ENCODE results near the gene ZNF398. TPM values are rescaled to one million over a fixed set of nuclear protein-coding genes. Genes with fewer than 3 reads are reported as not detected.
"Not testable (repeated sequence)": the region's sequence is repeated elsewhere in the genome, so short reads cannot be mapped to it uniquely, and the experiment has no call there.

The ZNF398 gene, protein sequence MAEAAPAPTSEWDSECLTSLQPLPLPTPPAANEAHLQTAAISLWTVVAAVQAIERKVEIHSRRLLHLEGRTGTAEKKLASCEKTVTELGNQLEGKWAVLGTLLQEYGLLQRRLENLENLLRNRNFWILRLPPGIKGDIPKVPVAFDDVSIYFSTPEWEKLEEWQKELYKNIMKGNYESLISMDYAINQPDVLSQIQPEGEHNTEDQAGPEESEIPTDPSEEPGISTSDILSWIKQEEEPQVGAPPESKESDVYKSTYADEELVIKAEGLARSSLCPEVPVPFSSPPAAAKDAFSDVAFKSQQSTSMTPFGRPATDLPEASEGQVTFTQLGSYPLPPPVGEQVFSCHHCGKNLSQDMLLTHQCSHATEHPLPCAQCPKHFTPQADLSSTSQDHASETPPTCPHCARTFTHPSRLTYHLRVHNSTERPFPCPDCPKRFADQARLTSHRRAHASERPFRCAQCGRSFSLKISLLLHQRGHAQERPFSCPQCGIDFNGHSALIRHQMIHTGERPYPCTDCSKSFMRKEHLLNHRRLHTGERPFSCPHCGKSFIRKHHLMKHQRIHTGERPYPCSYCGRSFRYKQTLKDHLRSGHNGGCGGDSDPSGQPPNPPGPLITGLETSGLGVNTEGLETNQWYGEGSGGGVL
- total RNA-seq, result 5.0 and 7.2 TPM in 2 replicates

DNA sequence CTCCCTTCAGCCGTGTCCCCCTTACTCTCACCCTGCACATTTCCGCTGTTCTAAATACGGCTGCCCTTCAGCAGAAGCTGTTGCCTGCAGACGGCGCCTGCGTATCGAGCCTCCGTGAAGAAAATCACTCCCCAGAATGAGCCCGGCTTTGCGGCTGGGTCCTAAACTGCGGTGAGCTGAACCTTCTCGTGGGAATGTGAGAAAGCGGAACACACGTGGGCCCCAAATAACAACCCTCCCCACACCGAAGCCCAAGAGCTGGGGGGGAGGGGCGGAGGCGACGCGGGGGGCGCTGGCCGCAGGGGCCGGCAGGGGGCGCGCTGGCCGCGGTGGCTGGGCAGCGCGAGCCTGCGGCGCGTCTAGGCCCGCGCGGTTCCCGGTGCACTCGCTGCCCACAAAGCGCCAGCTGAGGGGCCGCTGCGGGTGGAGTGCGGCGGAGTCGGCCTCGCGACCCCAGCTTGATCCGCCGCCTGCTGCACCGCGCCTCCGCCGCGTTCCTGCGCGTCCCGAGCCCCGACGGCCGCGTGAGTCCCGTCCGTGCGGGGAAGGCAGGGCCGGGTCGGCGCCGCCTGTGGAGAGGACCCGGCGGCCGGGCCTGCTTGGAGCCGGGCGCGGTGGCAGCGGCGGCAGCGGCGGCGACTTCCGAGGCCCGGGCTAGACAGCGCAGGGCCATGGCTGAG, at the start of gene ZNF398:
TSS of gene ZNF398 (plus strand) at position 382 of the 680 bp plus-strand sequence. CDS start at position 672, 290 bp downstream.
- DNase-seq (ENCODE audit: low read depth in 2 of 2), result peak; percentile 53 to 87

DNA sequence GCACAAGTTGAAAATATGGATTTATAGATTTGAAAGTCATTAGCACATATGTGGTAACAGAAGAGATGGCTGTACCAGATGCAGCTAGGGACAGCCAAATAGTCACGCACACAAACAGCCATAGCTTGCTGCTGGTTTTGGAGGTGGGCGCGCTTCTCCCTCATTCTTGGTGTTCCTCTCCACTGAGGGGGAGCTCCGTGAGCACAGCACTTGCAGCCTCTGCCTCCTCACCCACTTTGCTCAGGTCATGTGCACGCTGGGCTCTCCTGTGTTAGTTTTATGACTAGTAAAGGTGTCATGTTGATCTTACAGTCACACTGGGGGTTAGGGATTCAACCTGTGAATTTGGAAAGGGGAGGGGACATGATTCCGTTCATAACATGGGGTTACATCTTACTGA, 48.2 kb upstream of the ZNF398 start:
- no peak for DNase-seq (ENCODE audit: low read depth in 2 of 2)

DNA sequence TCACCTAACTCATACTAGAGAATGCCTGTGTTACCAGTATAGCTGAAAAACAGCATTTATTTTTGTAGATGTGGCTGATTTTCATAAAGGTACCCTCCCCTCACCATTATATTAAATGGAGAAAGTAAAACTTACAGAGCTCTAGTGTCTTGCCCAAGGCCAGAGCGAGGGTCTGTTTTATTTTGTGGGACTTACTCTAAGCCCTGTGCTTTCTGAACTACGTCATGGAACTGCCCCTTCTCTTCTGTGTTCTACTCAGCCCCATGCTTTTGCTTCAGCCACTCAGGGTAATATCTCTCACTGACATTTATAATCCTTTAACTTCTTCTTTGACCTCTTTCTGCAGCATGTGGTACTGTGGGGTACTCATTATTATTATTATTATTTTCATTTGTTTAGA, 46.4 kb upstream of the ZNF398 start:
- DNase-seq (ENCODE audit: low read depth in 2 of 2), result no peak

DNA sequence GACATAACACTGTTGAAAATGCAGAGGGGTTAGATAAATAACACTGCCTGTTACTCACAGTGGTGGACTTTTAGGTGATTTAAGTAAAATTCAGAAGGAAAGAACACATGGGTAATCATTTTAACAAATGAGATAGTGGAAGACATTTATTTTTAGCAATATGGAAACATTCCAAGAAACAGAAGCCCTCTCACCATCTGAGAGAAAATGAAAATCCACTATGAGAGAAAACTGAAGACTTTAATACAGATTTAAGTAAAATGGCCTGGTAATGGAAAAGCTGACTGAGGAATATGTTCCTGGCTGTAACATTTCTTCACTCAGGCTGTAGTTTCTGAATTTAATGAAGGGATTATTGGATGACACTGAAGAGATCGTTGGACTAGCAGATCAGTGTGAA, 44.6 kb upstream of the ZNF398 start:
- DNase-seq (ENCODE audit: low read depth in 2 of 2), result no peak

DNA sequence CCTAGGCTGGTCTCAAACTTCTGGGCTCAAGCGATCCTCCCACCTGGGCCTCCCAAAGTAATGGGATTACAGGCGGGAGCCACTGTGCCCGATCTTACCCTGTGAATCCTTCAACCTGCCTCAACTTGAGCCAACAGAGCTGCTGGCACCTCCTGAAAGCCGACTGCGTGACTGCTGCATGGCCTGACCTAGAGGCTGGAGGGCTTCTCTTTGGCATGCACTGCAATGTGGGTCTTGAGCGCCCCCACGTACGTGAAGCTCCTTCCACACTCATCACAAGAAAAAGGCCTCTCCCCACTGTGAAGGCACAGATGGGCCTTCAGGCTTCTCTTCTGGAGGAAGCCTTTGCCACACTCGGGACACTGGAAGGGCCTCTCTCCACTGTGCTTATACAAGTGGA, 43.8 kb upstream of the ZNF398 start:
- no peak for DNase-seq (ENCODE audit: low read depth in 2 of 2)

DNA sequence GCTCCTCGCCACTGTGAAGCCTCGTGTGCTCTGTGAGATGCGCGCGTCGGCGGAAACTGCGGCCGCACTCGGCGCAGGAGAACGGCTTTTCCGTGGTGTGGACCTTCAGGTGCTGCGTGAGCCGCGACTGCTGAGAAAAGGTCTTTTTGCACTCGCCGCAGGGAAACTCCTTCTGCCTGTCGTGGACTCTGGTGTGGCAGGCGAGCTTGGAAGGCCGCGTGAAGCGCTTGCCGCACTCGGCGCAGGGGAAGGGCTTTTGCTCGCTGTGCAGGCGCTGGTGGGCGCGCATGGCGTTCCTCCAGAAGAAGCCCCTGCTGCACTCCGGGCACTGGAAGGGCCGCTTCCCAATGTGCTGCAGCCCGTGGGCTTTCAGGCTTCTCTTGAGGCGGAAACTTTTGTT, 43.0 kb upstream of the ZNF398 start:
- no peak for DNase-seq (ENCODE audit: low read depth in 2 of 2)

DNA sequence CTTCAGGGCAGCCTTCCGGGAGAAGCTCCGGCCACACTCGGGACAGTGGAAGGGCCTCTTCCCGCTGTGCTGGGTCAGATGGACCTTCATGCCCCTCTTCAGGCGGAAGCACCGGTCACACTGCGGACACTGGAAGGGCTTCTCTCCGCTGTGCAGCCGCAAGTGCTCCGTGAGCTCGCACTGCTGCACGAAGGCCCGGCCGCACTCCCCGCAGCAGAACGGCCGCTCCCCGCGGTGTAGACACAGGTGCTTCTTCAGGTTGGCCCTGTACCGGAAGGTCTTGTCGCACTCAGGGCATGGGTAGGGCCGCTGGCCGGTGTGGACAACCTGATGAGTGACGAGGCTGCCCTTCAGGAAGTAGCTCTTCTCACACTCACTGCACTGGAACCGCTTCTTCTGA, 42.5 kb upstream of the ZNF398 start:
- no peak for DNase-seq (ENCODE audit: low read depth in 2 of 2)

DNA sequence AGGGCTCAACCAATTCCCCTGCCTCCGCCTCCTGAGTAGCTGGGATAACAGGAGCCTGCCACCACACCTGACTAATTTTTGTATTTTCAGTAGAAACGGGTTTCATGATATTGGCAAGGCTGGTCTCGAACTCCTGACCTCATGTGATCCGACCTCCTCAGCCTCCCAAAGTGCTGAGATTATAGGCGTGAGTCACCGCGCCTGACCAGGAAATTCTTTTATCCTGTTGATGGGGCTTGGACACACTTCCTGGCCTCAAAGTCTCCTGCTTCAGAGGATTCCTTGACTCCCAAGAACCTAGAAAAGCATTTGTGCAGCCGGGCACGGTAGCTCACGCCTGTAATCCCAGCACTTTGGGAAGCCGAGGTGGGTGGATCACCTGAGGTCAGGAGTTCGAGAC, 37.3 kb upstream of the ZNF398 start:
- DNase-seq (ENCODE audit: low read depth in 2 of 2), result peak in 1 of 2 donors; percentile 11

DNA sequence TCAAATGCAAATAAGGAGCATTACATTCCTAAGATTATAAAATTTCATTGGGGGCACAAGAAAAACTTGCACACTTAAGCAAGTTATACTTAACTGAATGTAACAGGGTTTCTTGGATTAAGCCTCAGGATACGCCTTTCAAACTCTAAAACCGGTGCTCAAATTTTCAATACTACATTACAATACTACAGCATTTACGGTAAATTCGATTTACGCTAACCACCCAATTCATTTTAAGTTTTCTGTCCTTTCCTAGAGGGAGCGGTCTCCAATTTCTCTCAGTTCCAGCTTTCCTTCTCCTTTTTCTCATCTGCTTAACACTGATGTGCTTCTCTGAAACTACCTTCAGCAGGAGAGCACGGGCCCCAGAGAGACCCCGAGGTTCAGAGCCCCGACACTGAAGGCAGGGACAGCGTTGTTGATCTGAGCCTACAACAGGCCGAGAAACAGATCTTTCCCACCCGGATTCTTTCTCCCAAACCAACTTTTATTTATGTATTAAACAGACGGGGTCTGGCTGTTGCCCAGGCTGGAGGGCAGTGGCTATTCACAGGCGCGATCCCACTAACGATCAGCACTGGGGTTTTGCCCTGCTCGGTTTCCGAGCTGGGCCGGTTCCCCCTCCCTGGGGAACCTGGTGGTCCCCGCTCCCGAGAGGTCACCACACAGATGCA, 21.9 kb upstream of the ZNF398 start:
- DNase-seq (ENCODE audit: low read depth in 2 of 2), result no peak

DNA sequence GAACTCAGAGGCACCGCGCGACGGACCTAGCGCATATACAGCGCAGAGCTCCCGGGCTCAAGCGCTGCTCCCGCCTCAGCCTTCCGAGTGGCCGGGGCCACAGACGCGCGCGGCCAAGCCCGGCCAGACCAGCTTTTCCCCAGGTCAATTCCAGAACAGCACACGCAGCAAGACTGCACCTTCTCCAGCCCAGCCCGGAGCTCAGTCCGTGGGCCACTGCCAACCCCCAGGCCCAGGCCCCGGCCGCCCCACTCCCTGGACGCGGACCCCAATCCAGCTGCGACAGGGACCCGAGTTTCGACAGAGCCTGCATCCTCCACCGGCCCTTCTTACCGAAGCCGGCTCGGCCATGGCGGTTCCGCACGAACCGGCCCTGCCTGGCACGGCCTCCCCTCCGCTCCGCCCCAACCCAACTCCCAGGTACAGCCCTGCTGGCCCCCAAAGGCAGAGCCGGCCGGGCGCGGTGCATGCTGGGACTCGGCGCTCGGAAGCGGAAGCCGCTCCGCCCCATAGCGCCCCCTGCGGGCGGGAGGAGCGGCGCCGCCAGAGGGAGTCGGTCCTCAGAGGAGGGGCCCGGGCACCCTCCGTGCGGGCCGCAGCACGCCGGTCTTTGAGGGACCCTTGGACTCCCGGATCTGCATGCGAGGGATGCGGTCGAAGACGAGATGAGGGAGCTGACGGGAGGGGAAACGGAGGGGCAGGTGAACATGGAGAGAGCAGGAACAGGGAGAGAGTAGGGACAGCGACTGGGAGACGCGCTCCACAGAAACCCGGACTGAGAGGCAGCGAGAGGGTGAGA, 21.2 kb upstream of the ZNF398 start, which contains the start of gene ZNF425:
TSS of gene ZNF425 (minus strand) at position 462 of the 799 bp plus-strand sequence. CDS start at position 351, 111 bp downstream.
- DNase-seq (ENCODE audit: low read depth in 2 of 2), result peak; percentile 75 to 94

DNA sequence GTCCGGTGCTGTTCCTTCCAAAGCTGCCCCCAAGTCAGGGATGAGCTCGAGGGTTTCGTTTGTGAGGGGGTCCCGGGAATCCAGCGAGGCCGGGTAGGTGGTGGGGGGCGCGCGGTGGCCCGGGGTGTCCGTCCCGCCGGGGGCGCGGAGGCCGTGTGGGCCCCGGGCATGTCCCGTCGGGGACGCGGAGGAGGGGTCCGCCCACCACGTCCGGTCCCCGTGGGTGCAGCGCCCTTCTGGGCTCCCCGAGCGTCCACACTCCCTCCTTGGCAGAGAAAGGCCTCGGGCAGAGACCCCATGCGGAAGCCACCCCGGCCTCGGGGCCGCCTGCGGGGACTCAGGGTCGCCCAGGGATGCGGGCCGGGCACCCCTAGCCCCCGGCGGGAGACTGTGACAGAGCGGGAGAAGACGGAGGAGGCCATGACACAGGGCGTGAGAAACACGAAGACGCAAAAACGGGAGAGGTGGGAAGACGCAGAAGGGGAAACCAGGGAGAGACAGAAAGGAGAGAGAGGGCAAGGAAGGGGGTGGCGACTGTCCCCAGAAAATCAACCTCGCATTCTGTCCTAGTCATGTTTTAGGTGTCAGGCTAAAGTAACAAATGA, 20.5 kb upstream of the ZNF398 start:
- DNase-seq (ENCODE audit: low read depth in 2 of 2), result peak in 1 of 2 donors; percentile 51

DNA sequence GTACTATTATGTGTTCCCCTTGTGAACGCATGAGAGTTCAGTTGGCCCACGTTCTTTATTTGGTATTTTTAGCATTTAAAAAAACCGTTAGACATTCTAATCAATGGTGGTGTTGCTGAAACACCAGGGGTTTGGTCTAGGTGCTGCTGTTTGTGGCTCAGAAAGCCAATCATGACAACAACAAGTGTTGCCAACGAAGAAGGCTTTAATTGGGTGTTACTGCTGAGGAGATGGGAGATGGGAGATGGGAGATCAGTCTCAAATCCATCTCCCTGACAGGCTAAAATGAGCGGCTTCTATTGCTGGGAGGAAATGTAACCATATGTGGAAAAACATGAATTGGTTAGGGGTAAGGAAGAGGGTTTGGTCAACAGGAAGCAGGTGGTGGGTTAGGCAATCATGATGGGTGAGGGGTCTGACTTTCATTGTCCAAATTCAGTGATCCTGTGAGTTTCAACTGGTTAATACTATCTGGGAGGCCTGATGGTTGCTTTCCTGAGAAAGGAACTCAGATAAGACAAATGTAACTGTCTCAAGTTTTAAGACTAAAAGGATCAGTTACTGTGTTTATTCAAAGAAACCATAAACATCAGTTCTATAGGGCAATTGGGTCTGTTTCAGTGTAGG, 16.6 kb upstream of the ZNF398 start:
- DNase-seq (ENCODE audit: low read depth in 2 of 2), result no peak

DNA sequence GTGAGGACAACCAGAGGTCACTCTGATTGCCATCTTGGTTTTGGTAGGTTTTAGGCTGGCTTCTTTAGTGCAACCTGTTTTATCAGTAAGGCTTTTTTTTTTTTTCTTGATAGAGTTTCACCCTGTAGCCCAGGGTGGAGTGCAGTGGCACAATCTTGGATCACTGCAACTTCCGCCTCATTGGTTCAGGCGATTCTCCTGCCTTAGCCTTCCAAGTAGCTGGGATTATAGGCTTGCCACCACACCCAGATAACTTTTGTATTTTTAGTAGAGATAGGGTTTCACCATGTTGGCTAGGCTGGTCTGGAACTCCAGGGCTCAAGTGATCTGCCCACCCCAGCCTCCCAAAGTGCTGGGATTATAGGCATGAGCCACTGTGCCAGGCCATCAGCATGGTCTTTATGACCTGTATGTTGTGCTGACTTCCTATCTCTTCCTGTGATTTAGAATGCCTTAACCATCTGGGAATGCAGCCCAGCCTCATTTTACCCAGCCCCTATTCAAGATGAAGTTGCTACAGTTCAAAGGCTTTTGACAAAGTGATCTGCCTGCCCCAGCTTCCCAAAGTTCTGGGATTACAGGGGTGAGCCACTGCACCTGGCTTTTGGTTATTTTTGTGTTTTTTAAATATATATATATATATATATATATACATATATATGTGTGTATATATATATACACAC, 14.1 kb upstream of the ZNF398 start:
- no peak for DNase-seq (ENCODE audit: low read depth in 2 of 2)

DNA sequence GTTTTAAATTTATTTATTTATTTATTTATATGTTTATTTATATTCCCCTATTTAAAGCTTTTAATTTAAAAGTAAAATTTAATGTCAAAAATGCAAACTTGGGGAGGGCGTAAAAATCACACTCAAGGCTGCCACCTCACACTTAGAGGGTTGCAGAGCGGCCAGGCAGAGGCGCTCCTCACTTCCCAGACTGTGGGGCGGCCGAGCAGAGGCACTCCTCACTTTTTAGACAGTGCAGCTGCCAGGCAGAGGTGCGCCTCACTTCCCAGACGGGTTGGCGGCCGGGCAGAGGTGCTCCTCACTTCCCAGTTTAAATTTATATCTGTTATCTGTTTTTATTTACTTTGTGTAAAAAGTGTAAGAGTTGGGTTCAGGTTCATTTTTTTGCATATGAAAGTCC, 11.1 kb upstream of the ZNF398 start:
- no peak for DNase-seq (ENCODE audit: low read depth in 2 of 2)

DNA sequence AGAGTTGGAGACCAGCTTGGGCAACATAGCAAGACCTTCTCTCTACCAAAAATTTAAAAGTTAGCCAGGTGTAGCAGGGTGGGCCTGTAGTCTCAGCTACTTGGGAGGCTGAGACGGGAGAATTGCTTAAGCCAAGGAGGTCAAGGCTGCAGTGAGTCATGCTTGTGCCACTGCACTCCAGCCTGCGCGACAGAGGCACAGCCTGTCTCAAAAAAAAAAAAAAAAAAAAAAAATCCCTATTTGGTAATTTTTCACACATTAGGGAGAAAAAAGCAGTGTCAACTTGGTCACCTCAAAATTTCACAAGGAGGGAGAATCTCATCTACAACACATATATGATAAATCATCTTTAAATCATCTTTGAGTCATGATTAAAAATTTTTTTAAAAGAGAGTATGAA, 6.4 kb upstream of the ZNF398 start:
- DNase-seq (ENCODE audit: low read depth in 2 of 2), result no peak

DNA sequence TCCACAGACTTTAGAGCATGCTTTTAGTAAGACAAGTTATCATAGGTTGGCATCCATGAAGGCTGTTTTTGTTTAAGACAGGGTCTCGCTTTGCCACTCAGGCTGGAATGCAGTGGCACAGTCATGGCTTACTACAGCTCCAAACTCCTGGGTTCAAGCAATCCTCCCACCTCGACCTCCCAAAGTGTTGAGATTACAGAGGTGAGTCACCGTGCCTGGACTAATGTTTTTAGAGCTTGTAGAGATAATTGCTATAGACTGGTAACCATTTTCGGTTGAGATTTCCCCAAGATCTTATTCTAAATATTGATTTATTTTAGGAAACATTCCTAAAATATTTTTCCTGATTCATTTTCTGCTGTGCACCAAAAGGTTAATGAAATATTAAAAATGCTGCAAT, 5.4 kb upstream of the ZNF398 start:
- DNase-seq (ENCODE audit: low read depth in 2 of 2), result no peak

DNA sequence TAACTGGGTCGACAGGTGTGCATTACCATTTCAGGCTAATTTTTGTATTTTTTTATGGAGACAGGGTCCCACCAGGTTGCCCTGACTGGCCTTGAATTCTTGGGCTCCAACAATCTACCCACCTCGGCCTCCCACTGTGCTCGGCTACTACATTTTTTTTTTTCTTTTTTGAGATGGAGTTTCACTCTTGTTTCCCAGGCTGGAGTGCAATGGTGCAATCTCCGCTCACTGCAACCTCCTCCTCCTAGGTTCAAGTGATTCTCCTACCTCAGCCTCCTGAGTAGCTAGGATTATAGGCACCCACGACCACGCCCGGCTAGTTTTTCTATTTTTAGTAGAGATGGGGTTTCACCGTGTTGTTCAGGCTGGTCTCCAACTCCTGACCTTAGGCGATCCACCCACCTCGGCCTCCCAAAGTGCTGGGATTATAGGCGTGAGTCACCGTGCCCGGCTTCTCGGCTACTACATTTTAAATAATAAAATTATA, 2.8 kb upstream of the ZNF398 start:
- not testable (repeated sequence) for DNase-seq (ENCODE audit: low read depth in 2 of 2)

DNA sequence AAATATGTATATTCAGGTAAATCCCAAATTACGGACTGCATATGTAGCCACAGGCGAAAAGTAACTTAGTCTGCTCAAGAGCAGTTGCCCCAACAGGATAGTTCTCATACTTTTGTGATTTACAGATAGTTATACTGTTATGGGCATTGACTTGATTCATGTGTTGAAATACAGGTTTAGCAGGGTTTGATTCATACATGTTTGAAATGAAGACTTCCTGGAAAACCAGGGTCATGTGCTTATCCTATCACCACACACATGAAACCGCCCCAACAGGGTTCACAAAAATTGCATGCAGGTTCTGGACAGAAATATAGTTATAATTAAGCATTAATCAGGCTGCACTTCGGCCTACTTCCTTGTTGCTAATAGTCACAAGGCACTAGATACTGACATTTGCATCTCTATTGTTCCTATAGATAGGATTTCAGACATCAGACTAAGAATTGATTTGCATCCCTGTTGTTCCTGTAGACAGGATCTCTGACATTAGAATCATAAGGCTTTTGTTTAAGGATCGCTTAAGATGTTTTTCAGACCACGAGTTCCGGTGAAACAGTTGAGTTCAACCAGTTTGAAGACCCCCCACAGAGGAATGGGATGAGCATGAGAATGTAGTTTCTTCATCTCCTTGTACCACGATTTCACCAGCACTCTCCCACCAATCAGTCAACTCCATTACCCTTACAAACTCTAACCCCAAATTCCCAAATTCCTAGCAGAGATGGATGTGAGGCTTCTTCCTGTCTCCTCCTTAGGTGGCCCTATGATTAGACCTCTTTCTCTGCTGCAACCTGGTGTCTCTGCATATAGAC, 2.0 kb upstream of the ZNF398 start:
- no peak for DNase-seq (ENCODE audit: low read depth in 2 of 2)
